ENCODE data around the gene FXYD7. TPM values are rescaled to one million over a fixed set of nuclear protein-coding genes. Genes with fewer than 3 reads are reported as not detected.

FXYD7 gene
- total and polyA plus RNA-seq, 2 of the 13 experiments (the other 11 are each of a cell fraction or from before 2014, with no cell fraction given): 0.55 TPM; not detected in 1

DNA sequence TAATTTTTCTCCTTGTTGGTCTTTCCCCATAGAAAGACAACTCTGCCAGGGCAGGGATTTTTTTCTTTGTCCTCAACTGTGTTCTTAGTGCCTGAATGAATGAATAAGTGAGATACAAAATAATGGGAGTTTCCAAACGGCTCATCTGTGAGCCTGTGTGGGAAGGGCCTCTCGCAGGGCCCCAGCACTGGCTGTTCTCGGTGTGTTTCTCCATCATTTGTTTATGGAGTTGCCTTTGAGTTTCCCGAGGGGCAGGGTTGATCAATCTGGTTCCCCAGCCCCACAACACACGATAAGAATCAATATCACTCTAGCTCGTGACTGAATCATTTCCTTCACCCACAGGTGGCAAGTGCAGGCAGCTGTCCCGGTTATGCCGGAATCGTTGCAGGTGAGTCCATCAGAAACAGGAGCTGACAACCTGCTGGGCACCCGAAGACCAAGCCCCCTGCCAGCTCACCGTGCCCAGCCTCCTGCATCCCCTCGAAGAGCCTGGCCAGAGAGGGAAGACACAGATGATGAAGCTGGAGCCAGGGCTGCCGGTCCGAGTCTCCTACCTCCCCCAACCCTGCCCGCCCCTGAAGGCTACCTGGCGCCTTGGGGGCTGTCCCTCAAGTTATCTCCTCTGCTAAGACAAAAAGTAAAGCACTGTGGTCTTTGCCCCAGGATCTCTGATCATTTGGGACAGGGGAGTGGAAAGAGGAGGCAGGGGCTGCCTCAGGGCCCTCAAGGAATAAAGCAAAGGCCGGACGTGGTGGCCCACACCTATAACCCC lies 26.4 kb downstream of the FXYD7 start (continued):
- TF ChIP-seq, protein P1, sequence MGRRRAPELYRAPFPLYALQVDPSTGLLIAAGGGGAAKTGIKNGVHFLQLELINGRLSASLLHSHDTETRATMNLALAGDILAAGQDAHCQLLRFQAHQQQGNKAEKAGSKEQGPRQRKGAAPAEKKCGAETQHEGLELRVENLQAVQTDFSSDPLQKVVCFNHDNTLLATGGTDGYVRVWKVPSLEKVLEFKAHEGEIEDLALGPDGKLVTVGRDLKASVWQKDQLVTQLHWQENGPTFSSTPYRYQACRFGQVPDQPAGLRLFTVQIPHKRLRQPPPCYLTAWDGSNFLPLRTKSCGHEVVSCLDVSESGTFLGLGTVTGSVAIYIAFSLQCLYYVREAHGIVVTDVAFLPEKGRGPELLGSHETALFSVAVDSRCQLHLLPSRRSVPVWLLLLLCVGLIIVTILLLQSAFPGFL (CRISPR knock-in tag; IDR thresholded peaks at IDR 0.05): no peak
- TF ChIP-seq MLLT10 (CRISPR knock-in tag; IDR thresholded peaks at IDR 0.05): no peak
- TF ChIP-seq ZFP1 (CRISPR knock-in tag; IDR thresholded peaks at IDR 0.05): no peak

DNA sequence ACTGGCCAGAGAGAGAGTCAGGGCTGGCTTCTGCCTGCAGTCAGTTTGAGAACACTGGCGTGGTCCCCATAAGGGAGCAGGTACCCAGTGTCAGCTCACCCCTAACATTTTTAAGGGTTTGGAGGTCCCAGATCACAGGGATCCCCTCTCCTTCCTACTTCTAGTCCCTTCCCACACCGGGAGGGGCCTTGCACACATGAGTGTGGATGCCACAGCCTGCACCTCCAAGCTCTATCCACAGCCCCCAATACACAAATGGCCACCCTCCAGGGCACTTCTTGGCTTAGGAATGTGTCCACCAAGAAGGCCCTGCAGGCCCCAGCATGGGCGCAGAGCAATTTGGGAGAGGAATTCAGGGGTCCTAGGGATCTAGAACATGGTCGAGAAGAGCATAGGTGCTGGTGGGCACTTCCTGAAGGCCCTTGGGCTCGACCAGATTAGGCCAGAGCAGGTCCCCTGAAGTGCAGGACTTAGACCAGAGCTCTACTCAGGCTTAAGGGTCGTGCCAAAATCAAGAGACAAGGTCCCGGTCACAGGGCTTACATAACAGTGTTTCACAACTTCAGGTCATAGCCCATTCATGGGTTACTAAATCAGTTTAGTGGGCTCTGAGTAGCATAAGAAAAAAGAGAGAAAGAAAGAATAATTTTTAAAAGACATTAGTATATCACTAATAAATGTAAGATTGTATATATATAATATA lies 27.5 kb downstream of the FXYD7 start:
- intact Hi-C loops (cut with micrococcal nuclease; ENCODE audit: unreplicated experiment): no loop called here
- ATAC-seq (no peak), DNase-seq (ENCODE audit: low spot score) (no peak), FAIRE-seq (no peak)
- BruUV-seq (replicated peaks): no TSS peak
- in situ Hi-C loops (cut with HindIII; ENCODE audit: extremely low pct_ligation_motif_present, low pct_unique_long_range_greater_than_20kb): no loop called here
- no peak overlapping the region for H3K4me3 ChIP-seq (replicated peaks in 1 of 3; ENCODE audit: insufficient read depth in 1 of 3, low read depth in 2 of 3, low read length in 3 of 3)
- TF ChIP-seq, protein P2, sequence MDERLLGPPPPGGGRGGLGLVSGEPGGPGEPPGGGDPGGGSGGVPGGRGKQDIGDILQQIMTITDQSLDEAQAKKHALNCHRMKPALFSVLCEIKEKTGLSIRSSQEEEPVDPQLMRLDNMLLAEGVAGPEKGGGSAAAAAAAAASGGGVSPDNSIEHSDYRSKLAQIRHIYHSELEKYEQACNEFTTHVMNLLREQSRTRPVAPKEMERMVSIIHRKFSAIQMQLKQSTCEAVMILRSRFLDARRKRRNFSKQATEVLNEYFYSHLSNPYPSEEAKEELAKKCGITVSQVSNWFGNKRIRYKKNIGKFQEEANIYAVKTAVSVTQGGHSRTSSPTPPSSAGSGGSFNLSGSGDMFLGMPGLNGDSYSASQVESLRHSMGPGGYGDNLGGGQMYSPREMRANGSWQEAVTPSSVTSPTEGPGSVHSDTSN (CRISPR knock-in tag; IDR thresholded peaks at IDR 0.05): no peak
- no peak for TF ChIP-seq HDAC6 (IDR thresholded peaks at IDR 0.05; ENCODE audit: low read depth, low read length)
- TF ChIP-seq ARNT (IDR thresholded peaks at IDR 0.05): no peak
- no peak for TF ChIP-seq ZNF430 (CRISPR knock-in tag; IDR thresholded peaks at IDR 0.05)
- TF ChIP-seq XRCC5 (optimal IDR thresholded peaks at IDR 0.05; ENCODE audit: low read length): no peak
- TF ChIP-seq KAT7 (CRISPR knock-in tag; IDR thresholded peaks at IDR 0.05; ENCODE audit: borderline replicate concordance): no peak
- no peaks in the 10 kb centered on the region for H3K4me1 ChIP-seq (ENCODE audit: insufficient read depth, low read length)
- CTCF ChIA-PET (ENCODE audit: low intra/inter-chr PET ratio, low total read pairs): no interaction called here
- no peak overlapping the region for H3K4me2 ChIP-seq (ENCODE audit: low read depth, low read length)
- H3K27ac ChIP-seq (ENCODE audit: extremely low read length, insufficient read depth, low read length): no peak overlapping the region
- H3K79me2 ChIP-seq (ENCODE audit: insufficient read depth, low read length): no peaks in the 10 kb centered on the region
- no peak overlapping the region for H2AFZ ChIP-seq (ENCODE audit: low read length)
- no peaks in the 10 kb centered on the region for H4K20me1 ChIP-seq (ENCODE audit: insufficient read depth, low read length)
- H3K9me3 ChIP-seq (ENCODE audit: low read length): peaks cover 11% of the 10 kb centered on the region; the same call in 1 of the 2 replicates
- POLR2A ChIA-PET: no interaction called here
- 0% methylated on average over 2 of the region's 7 CpGs for WGBS (ENCODE audit: low lambda C conversion rate)
- no peaks in the 10 kb centered on the region; a peak in 1 of 5 replicates for H3K27me3 ChIP-seq (ENCODE audit: control insufficient read depth in 1 of 2, insufficient read depth in 2 of 2, low read length in 2 of 2)
- H3K9ac ChIP-seq (ENCODE audit: insufficient read depth, low read depth, low read length): no peak overlapping the region
- H3K36me3 ChIP-seq (replicated peaks in 1 of 2; ENCODE audit: control insufficient read depth in 1 of 2, insufficient read depth in 2 of 2, low read length in 2 of 2): no peaks in the 10 kb centered on the region

Measured in HepG2 (cell line).